GM18909 (cell line): ENCODE data around the gene SDR42E1.
A peak's percentile ranks its signal among the peaks of the same experiment; 100 is the strongest.

Experiments
- ATAC-seq: cut with Tn5 transposase; IDR thresholded peaks from one replicate; pipeline ENCODE4 v1.9.1; 2021; ENCODE audit warnings: mild to moderate bottlenecking; ENCODE audit not compliant: unreplicated experiment, poor library complexity

The SDR42E1 gene

GRCh38 chr16:82011199-82011641 lies at the start of gene SDR42E1:
Gene SDR42E1 (minus strand): TSS chr16:82011470. CDS start chr16:82000858, 10,612 bp downstream.
- ATAC-seq, result peak; percentile 97

GRCh38 chr16:82059983-82060421 lies 48.7 kb upstream of the SDR42E1 start:
- no peak for ATAC-seq

GRCh38 chr16:82059161-82059982 lies 48.1 kb upstream of the SDR42E1 start:
- no peak for ATAC-seq

GRCh38 chr16:82056550-82056896 lies 45.3 kb upstream of the SDR42E1 start:
- no peak for ATAC-seq

- no peak for ATAC-seq
Observed at GRCh38 chr16:82055728-82056549, 44.7 kb upstream of the SDR42E1 start.

GRCh38 chr16:82055117-82055516 lies 43.8 kb upstream of the SDR42E1 start:
- no peak for ATAC-seq

GRCh38 chr16:82051656-82052055 lies 40.4 kb upstream of the SDR42E1 start:
- no peak for ATAC-seq

GRCh38 chr16:82050909-82051357 lies 39.7 kb upstream of the SDR42E1 start:
- no peak for ATAC-seq

- no peak for ATAC-seq
Observed at GRCh38 chr16:82050506-82050905, 39.2 kb upstream of the SDR42E1 start.

- ATAC-seq, result no peak
Observed at GRCh38 chr16:82049484-82049883, 38.2 kb upstream of the SDR42E1 start.

GRCh38 chr16:82047787-82048186 lies 36.5 kb upstream of the SDR42E1 start:
- no peak for ATAC-seq

GRCh38 chr16:82047374-82047773 lies 36.1 kb upstream of the SDR42E1 start:
- ATAC-seq, result no peak

GRCh38 chr16:82046941-82047340 lies 35.7 kb upstream of the SDR42E1 start:
- ATAC-seq, result no peak

- ATAC-seq, result no peak
Observed at GRCh38 chr16:82046541-82046940, 35.3 kb upstream of the SDR42E1 start.

GRCh38 chr16:82045465-82045864 lies 34.2 kb upstream of the SDR42E1 start:
- no peak for ATAC-seq

GRCh38 chr16:82044585-82044911 lies 33.3 kb upstream of the SDR42E1 start:
- ATAC-seq, result no peak

GRCh38 chr16:82043680-82044584 lies 32.7 kb upstream of the SDR42E1 start:
- no peak for ATAC-seq

- ATAC-seq, result no peak
Observed at GRCh38 chr16:82042846-82043245, 31.6 kb upstream of the SDR42E1 start.

- no peak for ATAC-seq
Observed at GRCh38 chr16:82042144-82042543, 30.9 kb upstream of the SDR42E1 start.

- no peak for ATAC-seq
Observed at GRCh38 chr16:82041542-82041941, 30.3 kb upstream of the SDR42E1 start.
